DMS79 (cell line): ENCODE data around the gene INSYN2B.
"Not testable (repeated sequence)": the region's sequence is repeated elsewhere in the genome, so short reads cannot be mapped to it uniquely, and the experiment has no call there.

ENCODE experiments used
- DNase-seq: peaks from one replicate; lab custom pipeline; 2025; lab: John Stamatoyannopoulos, UW

Gene INSYN2B

DNA sequence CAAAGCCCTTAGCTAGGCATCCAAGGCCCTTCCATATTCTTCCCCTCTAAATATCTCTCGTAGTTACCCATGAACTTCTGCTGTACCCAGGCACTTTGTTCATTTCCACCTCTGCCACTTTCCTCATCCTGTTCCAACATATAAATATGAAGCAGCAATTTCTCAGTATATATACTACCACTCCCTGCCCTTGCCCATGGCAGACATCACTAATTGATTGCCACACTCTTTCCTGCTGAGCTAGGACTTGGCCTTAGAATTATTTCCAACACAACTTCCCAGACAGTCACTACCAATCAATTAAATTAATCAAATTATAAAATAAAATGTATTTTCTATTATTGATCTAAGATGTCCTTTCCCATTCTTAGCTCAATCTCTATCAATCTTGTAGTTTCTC lies 8.5 kb downstream of the INSYN2B start:
- DNase-seq: no peak

- DNase-seq: no peak
Measured at GRCh38 chr5:169970911-169971765, 9.2 kb downstream of the INSYN2B start.

DNA sequence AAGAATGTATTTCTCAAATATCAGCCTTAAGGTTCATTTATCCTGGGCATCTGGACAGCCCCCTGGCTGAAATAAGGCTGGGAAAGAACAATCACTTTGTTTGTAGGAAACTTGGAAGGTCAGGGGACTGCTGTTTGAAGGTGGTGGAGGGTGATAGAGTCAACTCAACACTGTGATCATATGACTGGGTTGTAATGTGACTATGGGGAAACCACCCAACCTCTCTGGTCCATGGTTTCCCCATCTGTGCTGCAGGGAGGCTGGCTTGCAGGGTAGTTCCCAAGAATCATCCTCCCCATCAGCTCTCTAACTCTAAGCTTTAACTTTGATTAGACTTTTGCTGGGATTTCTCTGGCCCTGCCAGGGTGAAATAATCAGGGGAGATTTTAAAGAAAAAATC lies 10.0 kb downstream of the INSYN2B start:
- DNase-seq: no peak

DNA sequence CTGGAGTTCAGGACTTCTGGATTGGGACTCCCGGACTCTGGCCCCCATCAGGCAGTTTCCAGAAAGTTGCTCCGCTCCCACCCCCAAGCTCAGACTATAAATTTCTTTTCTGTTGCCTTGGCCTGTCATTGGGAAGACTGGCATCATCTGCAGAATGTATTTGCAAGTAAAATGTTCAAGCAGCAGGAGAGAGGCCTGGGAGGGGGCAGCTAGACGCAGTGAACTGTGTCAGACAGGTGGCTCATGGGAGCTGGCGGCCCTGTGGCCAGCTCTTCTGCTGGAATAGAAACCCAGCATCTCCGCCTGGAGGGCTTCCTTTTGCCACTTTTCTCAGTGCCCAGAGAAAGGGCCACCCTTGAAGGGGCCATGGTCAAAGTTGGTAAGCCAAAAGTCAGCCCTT lies 16.0 kb downstream of the INSYN2B start:
- DNase-seq: no peak

- DNase-seq: no peak
Measured at GRCh38 chr5:169960659-169961058, 19.6 kb downstream of the INSYN2B start.

- no peak for DNase-seq
Measured at GRCh38 chr5:169958278-169958677, 22.0 kb downstream of the INSYN2B start.

DNA sequence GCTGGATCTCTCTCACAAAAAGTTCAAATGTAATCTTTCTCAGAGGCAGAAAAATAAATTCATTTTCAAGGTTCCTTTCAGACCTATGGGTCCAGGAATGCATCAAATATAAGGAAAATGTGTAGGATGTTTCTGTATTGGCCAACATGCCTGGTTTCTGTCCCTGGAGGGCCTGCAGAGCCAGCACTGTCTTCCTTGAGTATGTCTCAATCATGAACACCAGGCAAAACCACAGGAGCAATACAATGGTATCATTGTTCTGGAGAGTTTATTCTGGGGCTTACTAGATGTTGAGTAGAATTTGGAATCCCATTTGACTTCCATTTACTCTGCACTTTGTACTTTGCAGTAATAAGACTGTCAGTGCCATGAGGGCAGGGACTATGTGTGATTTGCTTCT lies 23.5 kb downstream of the INSYN2B start:
- no peak for DNase-seq

GRCh38 chr5:169956126-169956525 lies 24.2 kb downstream of the INSYN2B start:
- no peak for DNase-seq

DNA sequence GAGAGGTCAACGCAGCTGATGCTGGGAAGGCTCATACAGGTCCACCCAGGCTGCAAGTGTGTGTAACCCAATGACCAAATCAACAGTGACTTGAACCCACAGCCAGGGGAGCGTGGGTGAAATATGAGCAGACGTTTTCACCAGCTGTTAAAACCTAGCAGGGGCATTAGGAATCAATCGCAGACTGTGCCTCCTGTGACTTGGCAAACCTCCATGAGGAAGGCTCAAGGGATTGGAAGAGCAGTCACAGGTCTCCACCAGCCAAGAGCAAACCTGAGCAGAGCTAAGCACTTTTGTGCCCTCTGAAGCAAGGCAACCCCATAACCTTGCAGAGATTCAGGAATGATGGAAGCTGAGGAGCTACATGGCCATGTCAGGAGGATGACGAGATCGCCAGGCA lies 25.5 kb downstream of the INSYN2B start:
- no peak for DNase-seq

DNA sequence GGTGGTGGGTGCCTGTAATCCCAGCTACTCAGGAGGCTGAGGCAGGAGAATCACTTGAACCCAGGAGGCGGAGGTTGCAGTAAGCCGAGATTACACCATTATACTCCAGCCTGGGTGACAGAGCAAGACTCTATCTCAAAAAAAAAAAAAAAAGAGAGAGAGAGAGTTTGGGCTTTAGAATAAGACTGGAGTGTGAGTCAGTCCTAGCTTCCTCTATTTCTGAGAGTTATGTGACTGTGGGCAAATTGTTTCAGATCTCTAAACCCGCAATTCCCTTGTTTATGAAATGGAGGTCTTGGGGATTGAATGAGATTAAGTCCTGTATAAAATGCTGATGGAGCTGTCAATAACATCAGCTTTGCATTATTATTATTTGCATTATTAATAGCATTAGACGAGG lies 27.1 kb downstream of the INSYN2B start:
- not testable (repeated sequence) for DNase-seq

DNA sequence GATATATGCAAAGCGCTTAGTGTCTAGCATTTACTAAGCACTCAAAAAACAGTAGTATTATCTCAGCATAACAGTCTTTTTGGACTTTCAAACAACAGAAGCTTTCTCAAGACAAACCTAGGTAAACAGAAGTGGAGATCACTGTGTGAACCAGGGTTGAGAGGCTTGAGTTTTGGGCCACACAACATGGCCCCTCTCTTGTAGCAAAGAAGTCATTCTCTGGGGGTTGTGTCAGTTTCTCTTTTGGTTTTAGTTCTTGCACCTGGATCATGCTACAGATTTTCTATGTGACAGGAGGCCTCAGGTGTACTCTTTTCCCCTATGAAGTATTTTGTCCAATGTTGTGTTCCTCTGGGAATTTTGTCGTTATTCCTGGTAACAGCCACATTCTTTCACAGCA lies 30.0 kb downstream of the INSYN2B start:
- DNase-seq: no peak

GRCh38 chr5:169946743-169947295 lies 33.5 kb downstream of the INSYN2B start:
- no peak for DNase-seq

DNA sequence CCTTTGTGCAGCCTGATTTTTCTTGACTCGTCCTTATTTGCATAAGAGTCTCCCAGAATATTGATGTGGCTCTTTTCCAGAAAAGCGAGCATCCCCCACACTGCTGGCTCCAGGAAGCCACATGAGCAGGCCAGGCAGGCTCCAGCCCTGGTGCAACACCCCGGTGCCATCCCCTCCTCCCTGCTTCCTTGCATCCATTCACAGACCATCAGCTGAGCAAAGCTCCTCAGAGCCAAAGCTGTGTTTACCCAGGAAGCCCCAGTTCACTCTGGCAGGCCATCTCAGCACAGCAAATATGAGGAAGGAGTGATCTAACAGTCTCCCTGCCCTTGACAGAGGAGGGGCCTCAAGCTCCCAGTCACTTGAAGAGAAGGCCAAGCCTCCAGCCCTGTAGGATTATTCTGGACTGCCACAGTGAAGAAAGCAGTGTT lies 34.4 kb downstream of the INSYN2B start:
- DNase-seq: no peak

- no peak for DNase-seq
Measured at GRCh38 chr5:169944922-169945680, 35.2 kb downstream of the INSYN2B start.

- DNase-seq: no peak
Measured at GRCh38 chr5:169944115-169944514, 36.2 kb downstream of the INSYN2B start.

- DNase-seq: no peak
Measured at GRCh38 chr5:169943026-169943425, 37.3 kb downstream of the INSYN2B start.

GRCh38 chr5:169942181-169942580 lies 38.1 kb downstream of the INSYN2B start:
- DNase-seq: no peak

DNA sequence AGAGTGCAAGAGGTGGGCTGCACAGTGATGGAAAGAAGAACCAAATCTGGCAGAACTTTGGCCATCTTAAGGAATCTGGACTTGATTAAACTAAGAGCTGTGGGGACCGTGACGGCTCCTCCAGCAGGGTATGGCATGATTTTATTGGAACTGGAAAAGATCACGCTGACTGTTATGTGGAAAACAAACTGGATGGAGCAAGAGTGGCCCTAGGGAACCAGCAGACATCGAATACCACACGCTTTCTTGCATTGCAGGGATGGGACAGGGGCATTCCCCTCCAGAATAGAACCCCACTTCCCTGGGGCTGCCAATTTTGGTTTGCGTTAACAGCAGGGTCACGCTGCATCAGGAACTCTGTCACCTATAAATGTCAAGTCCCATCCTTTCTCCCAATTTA lies 38.8 kb downstream of the INSYN2B start:
- no peak for DNase-seq

DNA sequence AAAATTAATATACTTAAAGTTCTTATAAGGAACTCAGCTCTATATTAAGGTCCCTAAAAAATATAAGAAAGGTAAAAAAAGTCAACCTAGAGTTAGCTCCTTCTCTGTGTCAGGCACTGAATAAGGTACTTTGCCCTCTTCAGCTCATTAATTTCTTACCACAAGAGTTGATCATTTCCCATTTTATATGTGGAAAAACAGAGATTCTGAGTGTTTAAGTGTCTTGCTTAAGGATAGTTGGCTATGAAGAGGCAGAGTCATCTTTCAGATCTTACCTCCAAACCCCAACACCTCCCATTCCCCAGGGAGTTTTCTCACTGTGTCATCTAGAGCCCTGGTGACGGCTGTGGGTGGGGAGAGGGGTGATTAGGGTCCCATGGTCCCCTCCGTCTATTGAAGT lies 40.6 kb downstream of the INSYN2B start:
- no peak for DNase-seq

- no peak for DNase-seq
Measured at GRCh38 chr5:169938439-169938838, 41.9 kb downstream of the INSYN2B start.

GRCh38 chr5:169935762-169936161 lies 44.5 kb downstream of the INSYN2B start:
- no peak for DNase-seq

DNA sequence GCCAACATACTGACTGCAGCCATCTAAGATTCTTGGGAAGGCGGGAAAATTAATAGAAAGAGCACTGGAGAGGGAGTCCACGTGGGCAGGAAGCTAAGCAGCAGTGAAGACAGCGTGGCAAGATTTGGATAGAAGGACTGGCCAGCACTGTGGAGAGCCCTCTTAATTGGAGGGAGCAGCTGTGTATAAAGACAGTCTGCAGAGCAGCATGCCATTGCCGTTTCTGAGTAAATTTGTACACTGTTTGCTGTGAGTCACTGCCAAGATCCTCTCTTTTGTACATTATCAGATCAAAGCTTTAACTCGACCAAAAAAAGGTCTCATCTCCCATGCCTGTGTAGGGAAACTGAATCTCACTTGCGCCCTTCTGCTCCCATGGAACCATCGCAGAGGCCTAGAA lies 45.3 kb downstream of the INSYN2B start:
- DNase-seq: no peak

DNA sequence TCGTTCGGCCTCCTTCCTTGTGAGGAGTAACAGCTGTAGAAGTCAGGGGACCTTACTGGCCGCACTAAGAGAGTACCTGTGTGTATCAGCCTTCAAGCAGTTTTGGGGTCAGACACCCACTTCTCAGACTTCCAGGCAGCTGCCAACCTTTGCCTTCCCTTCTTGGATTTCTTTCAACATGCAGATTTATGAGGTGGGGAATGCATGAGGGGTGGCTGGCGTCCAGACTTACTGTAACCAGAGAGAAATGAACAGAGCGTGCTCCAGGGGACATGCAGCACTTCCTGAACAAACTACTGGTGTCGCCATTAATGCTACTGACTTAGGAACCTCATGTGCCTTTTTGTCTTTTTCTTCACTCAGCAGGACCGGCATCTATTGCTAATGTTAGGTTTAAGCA lies 46.7 kb downstream of the INSYN2B start:
- DNase-seq: no peak
